OCI-LY7 (cell line): ENCODE results near the gene RASIP1. TPM values are rescaled to one million over a fixed set of nuclear protein-coding genes. Genes with fewer than 3 reads are reported as not detected.

Experiments
- BruUV-seq: library from RNA; stranded (reverse); fragments of 400-500 nt; replicated peaks from 2 replicates; lab custom pipeline; 2021; lab: Mats Ljungman, UMichigan
- CTCF ChIA-PET: fragments of 300-600 bp; sonication (Branson Sonifier 250); formaldehyde crosslinking; loops from one replicate; lab custom pipeline; 2022; ENCODE audit warnings: antibody characterized with exemption; ENCODE audit not compliant: unreplicated experiment; lab: Charles Lee
- POLR2A ChIA-PET: fragments of 300-600 bp; sonication (Branson Sonifier 250); formaldehyde crosslinking; loops from one replicate; lab custom pipeline; 2022; ENCODE audit warnings: antibody characterized with exemption; lab: Charles Lee
- DNase-seq: peaks from one replicate; pipeline ENCODE4 v3.0.0-alpha.2; 2015; ENCODE audit warnings: low spot score
- H2AFZ ChIP-seq: fragments of 200-600 bp; sonication (generic), shearing (Covaris generic); 2 replicates; pipeline ENCODE4 v1.6.1; 2014; ENCODE audit warnings: mild to moderate bottlenecking, antibody characterized with exemption, low read length, moderate library complexity
- H3K27ac ChIP-seq: fragments of 200-600 bp; sonication (generic); 2 replicates; pipeline ENCODE4 v1.5.1; 2014; ENCODE audit warnings: mixed run types, low read depth, mild to moderate bottlenecking, moderate library complexity, low read length, inconsistent platforms; ENCODE audit not compliant: poor library complexity, severe bottlenecking
- H3K36me3 ChIP-seq: fragments of 200-600 bp; sonication (generic); 2 replicates; pipeline ENCODE4 v1.6.1; 2014; ENCODE audit warnings: mild to moderate bottlenecking, antibody characterized with exemption, low read length, moderate library complexity, mixed read lengths; ENCODE audit not compliant: insufficient read depth
- H3K4me1 ChIP-seq: fragments of 200-600 bp; sonication (generic); 2 replicates; pipeline ENCODE4 v1.5.1; 2014; ENCODE audit warnings: mild to moderate bottlenecking, low read length; ENCODE audit not compliant: insufficient read depth, poor library complexity, severe bottlenecking
- H3K4me2 ChIP-seq: fragments of 200-600 bp; sonication (generic); 2 replicates; pipeline ENCODE4 v1.6.1; 2014; ENCODE audit warnings: mild to moderate bottlenecking, low read length
- H3K4me3 ChIP-seq: fragments of 200-600 bp; sonication (generic); 2 replicates; pipeline ENCODE4 v1.5.1; 2014; ENCODE audit warnings: mild to moderate bottlenecking, low read depth, low read length; ENCODE audit not compliant: poor library complexity, severe bottlenecking
- H3K79me2 ChIP-seq: fragments of 200-600 bp; sonication (generic); 2 replicates; pipeline ENCODE4 v1.6.1; 2016; ENCODE audit warnings: low read depth, mild to moderate bottlenecking, low read length, moderate library complexity, mixed read lengths; ENCODE audit not compliant: insufficient read depth
- H3K9me2 ChIP-seq: fragments of 200-600 bp; sonication (generic); 2 replicates; pipeline ENCODE4 v1.6.1; 2016; ENCODE audit warnings: mild to moderate bottlenecking, low read length, mixed read lengths; ENCODE audit not compliant: insufficient read depth
- H3K9me3 ChIP-seq: fragments of 200-600 bp; sonication (generic); 2 replicates; pipeline ENCODE4 v1.6.1; 2014; ENCODE audit warnings: mild to moderate bottlenecking, mixed run types, low read length, mixed read lengths
- H4K20me1 ChIP-seq: fragments of 200-600 bp; sonication (generic); 2 replicates; pipeline ENCODE4 v1.6.1; 2014; ENCODE audit warnings: mild to moderate bottlenecking, antibody characterized with exemption, low read length, moderate library complexity, mixed read lengths; ENCODE audit not compliant: insufficient read depth
- EZH2phosphoT487 ChIP-seq: fragments of 200-600 bp; sonication (generic); IDR thresholded peaks from 2 replicates; pipeline ENCODE4 v1.6.1; 2018; ENCODE audit warnings: low read depth, borderline replicate concordance, mild to moderate bottlenecking, mixed run types, antibody characterized with exemption, low read length, moderate library complexity, mixed read lengths
- intact Hi-C: fragments of 100-400 bp; cut with micrococcal nuclease; formaldehyde crosslinking; loops from one replicate; pipeline ENCODE4 v1.10.0; 2022; ENCODE audit not compliant: unreplicated experiment
- total RNA-seq, 2 experiments: library from RNA; depleted of rRNA in 1 of 2; stranded (reverse); fragments of >200 nt in 1 of 2; shearing (Covaris generic) in 1 of 2; gene quantifications; 2 replicates each; pipeline ENCODE4 v1.2.3, GENCODE V29; 2014 to 2022
- TF ChIP-seq, protein P1 (sequence below): fragments of 200-600 bp; sonication (generic); conservative IDR thresholded peaks from 2 replicates; pipeline ENCODE4 v1.5.1; 2014; ENCODE audit warnings: mild to moderate bottlenecking, antibody characterized with exemption, low read length, moderate library complexity, mixed read lengths

RASIP1 gene
- total RNA-seq, 2 experiments from 2014 or later: 0.09 to 0.36 TPM

DNA sequence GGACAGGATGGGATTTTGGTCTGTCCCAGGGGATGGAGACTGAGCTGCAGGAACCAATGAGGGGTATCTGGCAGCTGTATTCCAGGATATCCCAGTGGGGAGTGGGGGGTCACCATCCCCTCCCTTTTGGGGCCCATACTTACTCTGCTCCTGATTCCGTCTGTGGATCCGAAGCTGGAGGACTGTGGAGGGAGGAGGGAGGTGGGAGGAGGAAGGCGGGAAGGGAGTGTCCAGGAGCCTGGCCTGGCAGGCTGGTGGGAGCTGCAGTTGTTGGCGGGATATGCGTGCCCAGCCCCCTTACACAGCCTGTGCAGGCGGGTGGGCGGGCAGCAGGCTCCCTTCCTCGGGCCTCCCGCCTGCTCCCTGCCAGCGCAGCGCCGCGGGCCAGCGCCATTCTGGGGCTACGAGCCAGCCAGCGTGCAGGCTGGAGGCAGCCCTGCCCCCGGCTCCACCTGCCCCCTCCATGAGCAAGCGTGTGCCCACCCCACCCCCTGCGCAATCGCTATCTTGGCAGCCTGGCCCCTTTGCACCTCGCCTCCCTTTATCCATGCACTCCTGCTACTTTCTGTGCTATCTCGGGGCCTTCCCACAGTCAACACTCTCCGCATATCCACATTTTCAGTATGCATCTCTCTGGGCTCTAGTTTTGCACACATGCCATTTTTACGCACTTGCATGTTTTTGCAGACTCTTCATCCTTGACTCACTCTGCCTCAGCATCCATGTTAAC is 23.7 kb downstream of the RASIP1 start:
- ChIA-PET CTCF (no interaction called here), POLR2A (interaction anchor here (1.3 kb wide), 1 partner anchor 9 kb away, joined by 6 read pairs; no protein-coding TSS in a partner anchor)
- Histone ChIP-seq H4K20me1 (no peaks in the 10 kb centered on the region), H3K9me2 (no peaks in the 10 kb centered on the region), H3K9me3 (no peaks in the 10 kb centered on the region), H3K4me3 (no peak overlapping the region), H2AFZ (no peak overlapping the region), H3K4me2 (no peak overlapping the region), H3K4me1 (peaks cover 31% of the 10 kb centered on the region), H3K79me2 (no peaks in the 10 kb centered on the region), H3K36me3 (no peaks in the 10 kb centered on the region), H3K27ac (no peak overlapping the region)
- intact Hi-C loops: no loop called here
- no peak for DNase-seq
- TF ChIP-seq EZH2phosphoT487: no peak
- TF ChIP-seq, protein P1, sequence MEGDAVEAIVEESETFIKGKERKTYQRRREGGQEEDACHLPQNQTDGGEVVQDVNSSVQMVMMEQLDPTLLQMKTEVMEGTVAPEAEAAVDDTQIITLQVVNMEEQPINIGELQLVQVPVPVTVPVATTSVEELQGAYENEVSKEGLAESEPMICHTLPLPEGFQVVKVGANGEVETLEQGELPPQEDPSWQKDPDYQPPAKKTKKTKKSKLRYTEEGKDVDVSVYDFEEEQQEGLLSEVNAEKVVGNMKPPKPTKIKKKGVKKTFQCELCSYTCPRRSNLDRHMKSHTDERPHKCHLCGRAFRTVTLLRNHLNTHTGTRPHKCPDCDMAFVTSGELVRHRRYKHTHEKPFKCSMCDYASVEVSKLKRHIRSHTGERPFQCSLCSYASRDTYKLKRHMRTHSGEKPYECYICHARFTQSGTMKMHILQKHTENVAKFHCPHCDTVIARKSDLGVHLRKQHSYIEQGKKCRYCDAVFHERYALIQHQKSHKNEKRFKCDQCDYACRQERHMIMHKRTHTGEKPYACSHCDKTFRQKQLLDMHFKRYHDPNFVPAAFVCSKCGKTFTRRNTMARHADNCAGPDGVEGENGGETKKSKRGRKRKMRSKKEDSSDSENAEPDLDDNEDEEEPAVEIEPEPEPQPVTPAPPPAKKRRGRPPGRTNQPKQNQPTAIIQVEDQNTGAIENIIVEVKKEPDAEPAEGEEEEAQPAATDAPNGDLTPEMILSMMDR: no peak
- BruUV-seq: no TSS peak

DNA sequence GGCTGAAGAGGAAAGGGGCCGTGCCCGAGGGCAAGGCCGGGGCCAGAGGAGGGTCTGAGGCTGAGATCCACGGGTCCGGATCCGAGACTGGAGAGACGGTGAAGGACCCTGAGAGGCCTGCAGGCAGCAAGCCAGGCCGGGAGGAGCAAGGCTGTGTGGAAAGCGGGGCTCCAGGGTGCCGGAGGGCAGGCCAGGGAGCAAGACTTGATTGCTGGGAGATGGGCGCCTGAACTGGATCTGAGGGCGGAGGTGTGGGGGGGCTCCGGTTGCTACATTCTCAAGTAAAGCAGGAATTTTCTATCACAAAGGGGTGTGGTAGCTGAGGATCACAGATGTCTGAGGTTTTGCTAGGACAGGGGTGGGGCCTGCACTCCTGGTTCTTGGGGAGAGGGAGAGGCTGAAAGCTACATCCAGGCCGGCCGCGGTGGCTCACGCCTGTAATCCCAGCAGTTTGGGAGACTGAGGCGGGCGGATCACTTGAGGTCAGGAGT is 24.7 kb downstream of the RASIP1 start:
- Histone ChIP-seq H3K79me2 (no peaks in the 10 kb centered on the region), H4K20me1 (no peaks in the 10 kb centered on the region), H3K9me2 (no peaks in the 10 kb centered on the region), H3K4me3 (no peak overlapping the region), H3K4me1 (peaks cover 31% of the 10 kb centered on the region), H3K9me3 (no peaks in the 10 kb centered on the region), H3K27ac (no peak overlapping the region), H3K4me2 (peak overlapping the region; percentile 94), H2AFZ (no peak overlapping the region), H3K36me3 (no peaks in the 10 kb centered on the region)
- no peak for DNase-seq
- no TSS peak for BruUV-seq
- POLR2A ChIA-PET: interaction anchor here (1.3 kb wide), 1 partner anchor 10 kb away, joined by 6 read pairs; no protein-coding TSS in a partner anchor
- intact Hi-C loops: loop anchor here (2.0 kb wide), 1 partner anchor 23 kb away; no protein-coding TSS in a partner anchor
- no peak for TF ChIP-seq EZH2phosphoT487
- TF ChIP-seq, protein P1: no peak
- CTCF ChIA-PET: no interaction called here
